BLaER1 treated with 17β-estradiol and CSF1 and Interleukin-3, amounts not matched to agents 10 nM and 100 nM (cell line): Measurements from ENCODE around the gene DNASE2.

ENCODE experiments used
- H3K27ac ChIP-seq, 11 experiments: shearing (Covaris generic); formaldehyde crosslinking; 2 replicates each; pipeline ENCODE4 v1.8.1; 2022
- H3K27me3 ChIP-seq, 11 experiments: shearing (Covaris generic); formaldehyde crosslinking; 2 replicates each; pipeline ENCODE4 v1.8.1; 2022
- H3K36me3 ChIP-seq, 11 experiments: shearing (Covaris generic); formaldehyde crosslinking; 2 replicates each; pipeline ENCODE4 v1.8.1; 2022
- H3K4me1 ChIP-seq, 10 experiments: shearing (Covaris generic); formaldehyde crosslinking; 2 replicates each; pipeline ENCODE4 v1.8.1; 2022
- H3K4me2 ChIP-seq, 11 experiments: shearing (Covaris generic); formaldehyde crosslinking; 2 replicates each; pipeline ENCODE4 v1.8.1; 2022
- H3K4me3 ChIP-seq, 10 experiments: shearing (Covaris generic); formaldehyde crosslinking; 2 replicates each; pipeline ENCODE4 v1.8.1; 2022
- H3K9ac ChIP-seq, 11 experiments: shearing (Covaris generic); formaldehyde crosslinking; 2 replicates each; pipeline ENCODE4 v1.8.1; 2022
- H3K9me3 ChIP-seq, 11 experiments: shearing (Covaris generic); formaldehyde crosslinking; replicated peaks in 1 of 11; 2 replicates each; pipeline ENCODE4 v1.8.1; 2022
- H4K20me1 ChIP-seq, 11 experiments: shearing (Covaris generic); formaldehyde crosslinking; 2 replicates each; pipeline ENCODE4 v1.8.1; 2022
- Cebpa-rat ChIP-seq, 11 experiments: shearing (Covaris generic); IDR thresholded peaks; 2 replicates each; pipeline ENCODE4 v1.8.1; 2022

The DNASE2 gene

GRCh38 chr19:12825254-12826131 is 55.8 kb downstream of the DNASE2 start:
- Histone ChIP-seq H3K4me2 (peak overlapping the region in 5 of 11 experiments; percentile 8 to 37 (median 15); a peak in 2 of 22 replicates), H3K27me3 (peaks cover 8 to 24% (median 20%) of the 10 kb centered on the region in 11 experiments; a peak in 17 of 22 replicates), H3K4me3 (no peak overlapping the region), H4K20me1 (peaks cover 0 to 17% (median 3%) of the 10 kb centered on the region in 11 experiments; a peak in 5 of 22 replicates), H3K36me3 (no peaks in the 10 kb centered on the region), H3K27ac (no peak overlapping the region), H3K9ac (no peak overlapping the region), H3K4me1 (peaks cover 0 to 17% (median 12%) of the 10 kb centered on the region in 10 experiments; a peak in 16 of 20 replicates), H3K9me3 (peaks cover 0 to 7% (median 0%) of the 10 kb centered on the region in 11 experiments; a peak in 3 of 22 replicates)
- no peak for TF ChIP-seq Cebpa-rat (IDR thresholded peaks at IDR 0.05)
